Measurements from ENCODE around the gene AQP7.

GRCh38 chr9:33379666-33380389 is 22.5 kb downstream of the AQP7 start:
- no peak for TF ChIP-seq CTCF (conservative IDR thresholded peaks at IDR 0.05 in 1 of 2, IDR thresholded peaks at IDR 0.05 in 1 of 2; ENCODE audit: low read depth in 1 of 2, low read length in 2 of 2)
- no peak for TF ChIP-seq EZH2 (IDR thresholded peaks at IDR 0.05; ENCODE audit: low read length, missing control alignments)
